ENCODE measurements around the gene PCDHGA7.
"Not testable (repeated sequence)": the region's sequence is repeated elsewhere in the genome, so short reads cannot be mapped to it uniquely, and the experiment has no call there.

The PCDHGA7 gene

GRCh38 chr5:141398608-141399007 lies 16.1 kb downstream of the PCDHGA7 start:
- DNase-seq (ENCODE audit: low read depth in 2 of 2) = no peak

GRCh38 chr5:141399555-141400258 lies 17.2 kb downstream of the PCDHGA7 start:
- no peak for DNase-seq (ENCODE audit: low read depth in 2 of 2)

- no peak for DNase-seq (ENCODE audit: low read depth in 2 of 2)
Observed at GRCh38 chr5:141402553-141403243, 20.2 kb downstream of the PCDHGA7 start, which contains the start of gene PCDHGA9. Gene PCDHGA9 (plus strand): TSS chr5:141402778. CDS start chr5:141402953, 175 bp downstream.

- no peak for DNase-seq (ENCODE audit: low read depth in 2 of 2)
Observed at GRCh38 chr5:141403387-141403786, 20.8 kb downstream of the PCDHGA7 start.

- not testable (repeated sequence) for DNase-seq (ENCODE audit: low read depth in 2 of 2)
Observed at GRCh38 chr5:141407790-141408505, 25.4 kb downstream of the PCDHGA7 start, which contains the start of gene PCDHGB6. Gene PCDHGB6 (plus strand): TSS chr5:141408021. CDS start chr5:141408203, 182 bp downstream.

- no peak for DNase-seq (ENCODE audit: low read depth in 2 of 2)
Observed at GRCh38 chr5:141409598-141410306, 27.2 kb downstream of the PCDHGA7 start.

GRCh38 chr5:141411575-141411974 lies 29.0 kb downstream of the PCDHGA7 start:
- DNase-seq (ENCODE audit: low read depth in 2 of 2) = no peak

GRCh38 chr5:141412854-141413539 lies 30.5 kb downstream of the PCDHGA7 start, which contains the start of gene PCDHGA10:
Gene PCDHGA10 (plus strand): TSS chr5:141412987. CDS start chr5:141413176, 189 bp downstream.
- DNase-seq (ENCODE audit: low read depth in 2 of 2) = peak in 1 of 2 donors; percentile 26

- DNase-seq (ENCODE audit: low read depth in 2 of 2) = no peak
Observed at GRCh38 chr5:141413540-141414069, 31.1 kb downstream of the PCDHGA7 start.

- DNase-seq (ENCODE audit: low read depth in 2 of 2) = not testable (repeated sequence)
Observed at GRCh38 chr5:141414548-141415274, 32.2 kb downstream of the PCDHGA7 start.

GRCh38 chr5:141415275-141415618 lies 32.7 kb downstream of the PCDHGA7 start:
- DNase-seq (ENCODE audit: low read depth in 2 of 2) = not testable (repeated sequence)

GRCh38 chr5:141417494-141418172 lies 35.1 kb downstream of the PCDHGA7 start, which contains the start of gene PCDHGB7:
Gene PCDHGB7 (plus strand): TSS chr5:141417677. CDS start chr5:141417860, 183 bp downstream.
- DNase-seq (ENCODE audit: low read depth in 2 of 2) = peak; percentile 37 to 51

- no peak for DNase-seq (ENCODE audit: low read depth in 2 of 2)
Observed at GRCh38 chr5:141419074-141419880, 36.7 kb downstream of the PCDHGA7 start.

GRCh38 chr5:141420855-141421488 lies 38.4 kb downstream of the PCDHGA7 start, which contains the start of gene PCDHGA11:
Gene PCDHGA11 (plus strand): TSS chr5:141421051. CDS start chr5:141421228, 177 bp downstream.
- DNase-seq (ENCODE audit: low read depth in 2 of 2) = peak in 1 of 2 donors; percentile 45

GRCh38 chr5:141421489-141421855 lies 38.9 kb downstream of the PCDHGA7 start:
- DNase-seq (ENCODE audit: low read depth in 2 of 2) = no peak

GRCh38 chr5:141422742-141423291 lies 40.3 kb downstream of the PCDHGA7 start:
- no peak for DNase-seq (ENCODE audit: low read depth in 2 of 2)

GRCh38 chr5:141427783-141428426 lies 45.4 kb downstream of the PCDHGA7 start:
- no peak for DNase-seq (ENCODE audit: low read depth in 2 of 2)
